Gastroesophageal sphincter (tissue), 4 donors: ENCODE results near the gene VEGFA. TPM values are rescaled to one million over a fixed set of nuclear protein-coding genes. Genes with fewer than 3 reads are reported as not detected.

Source experiments
- ATAC-seq: fragments of 150-250 bp; one replicate; pipeline ENCODE4 v1.9.1; 2016; ENCODE audit warnings: mild to moderate bottlenecking, moderate library complexity
- H3K27ac ChIP-seq, 4 donors: fragments of 200-600 bp; sonication (generic) in 3 of 4; 1 replicate in 3 of 4; 2 replicates in 1 of 4; pipeline ENCODE4 v1.5.1; 2016 to 2019
- H3K27me3 ChIP-seq: fragments of 200-600 bp; sonication (generic); one replicate; pipeline ENCODE4 v1.5.1; 2019
- H3K36me3 ChIP-seq, 2 donors: fragments of 200-600 bp; sonication (generic); one replicate each; pipeline ENCODE4 v1.5.1; 2019; ENCODE audit warnings: control low read depth in 1 of 2
- H3K4me1 ChIP-seq, 3 donors: fragments of 200-600 bp; sonication (generic); 1 replicate in 2 of 3; 2 replicates in 1 of 3; pipeline ENCODE4 v1.5.1; 2016 to 2019; ENCODE audit warnings: control low read depth in 2 of 3
- H3K4me3 ChIP-seq, 2 donors: fragments of 200-600 bp; sonication (generic); one replicate each; pipeline ENCODE4 v1.5.1; 2019; ENCODE audit warnings: mild to moderate bottlenecking in 1 of 2, moderate library complexity in 1 of 2
- H3K9me3 ChIP-seq, 3 donors: fragments of 200-600 bp; sonication (generic); one replicate each; pipeline ENCODE4 v1.5.1; 2017 to 2019; ENCODE audit warnings: control low read depth in 2 of 3
- CTCF ChIP-seq, 4 experiments: fragments of 200-600 bp in 2 of 4; fragments of 450-650 bp in 2 of 4; sonication (generic) in 1 of 4; IDR thresholded peaks; one replicate each; pipeline ENCODE4 v1.5.1; 2017 to 2019; ENCODE audit warnings: antibody characterized with exemption in 4 of 4, mild to moderate bottlenecking in 2 of 4, moderate library complexity in 2 of 4
- EP300 ChIP-seq: sonication (generic); formaldehyde crosslinking; IDR thresholded peaks from one replicate; pipeline ENCODE4 v1.6.1; 2017; ENCODE audit warnings: antibody characterized with exemption, mild to moderate bottlenecking
- POLR2A ChIP-seq, 2 donors: fragments of 450-650 bp; IDR thresholded peaks; one replicate each; pipeline ENCODE4 v1.6.1; 2017; ENCODE audit warnings: antibody characterized with exemption in 2 of 2, mild to moderate bottlenecking in 2 of 2, moderate library complexity in 1 of 2
- POLR2AphosphoS5 ChIP-seq: sonication (generic); formaldehyde crosslinking; IDR thresholded peaks from one replicate; pipeline ENCODE4 v1.6.1; 2017; ENCODE audit warnings: antibody characterized with exemption
- WGBS, 2 donors: methylation state at CpG; one replicate each; pipeline ENCODE4 v1.1.5; 2018; ENCODE audit warnings: low coverage in 1 of 2; 5-methylcytosine and 5-hydroxymethylcytosine counted together
- total RNA-seq, 4 donors: library from RNA; depleted of rRNA; stranded (reverse); fragments of >200 nt; gene quantifications; one replicate each; pipeline ENCODE4 v1.1.0, GENCODE V29; 2016

VEGFA gene
- total RNA-seq, 4 donors from 2014 or later, result 32.2 to 66.2 (median 40.1) TPM

DNA sequence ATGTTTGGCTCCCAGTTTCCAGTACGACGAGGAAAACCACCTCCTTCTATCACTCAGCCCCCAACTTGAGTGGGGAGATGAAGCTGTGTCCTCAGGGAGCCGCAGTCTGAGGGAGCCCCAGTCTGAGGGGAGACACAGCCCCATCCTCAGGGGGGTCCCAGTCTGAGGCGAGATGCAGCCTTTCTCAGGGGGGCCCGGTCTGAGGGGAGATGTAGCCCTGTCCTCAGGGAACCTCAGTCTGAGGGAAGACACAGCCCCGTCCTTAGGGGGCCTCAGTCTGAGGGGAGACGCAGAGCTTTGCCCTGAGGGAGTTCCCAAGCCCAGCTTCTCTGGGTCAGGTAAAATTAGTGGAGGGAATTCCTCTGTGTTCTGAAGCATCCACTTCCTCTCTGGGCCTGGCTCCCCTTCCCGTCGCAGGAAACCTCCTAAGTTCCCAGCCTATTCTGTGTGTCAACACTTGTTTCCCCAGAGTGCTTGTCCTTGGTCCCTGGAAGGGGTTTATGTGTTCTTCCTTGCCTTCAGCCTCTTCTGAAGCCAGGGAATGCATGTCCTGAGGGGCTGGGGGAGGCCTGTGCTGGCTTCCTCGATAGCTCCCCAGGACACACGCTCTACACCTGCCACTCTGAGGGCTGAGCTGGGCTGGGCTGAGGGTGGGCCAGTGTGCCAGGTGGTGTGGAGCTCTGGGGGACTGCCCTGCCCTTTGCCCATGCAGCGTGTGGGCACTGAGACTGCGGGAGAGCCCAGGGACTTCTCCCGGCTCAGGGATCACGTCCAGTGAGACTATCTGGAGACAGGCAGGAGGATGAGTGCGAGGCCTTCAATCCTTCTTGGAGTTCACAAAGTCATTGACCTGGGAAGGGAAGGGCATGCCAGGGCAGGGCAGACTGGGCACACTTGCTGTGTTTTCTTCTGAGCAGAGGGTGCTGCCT is 55.4 kb downstream of the VEGFA start:
- no peaks in the 10 kb centered on the region for H3K36me3 ChIP-seq
- H3K27ac ChIP-seq, result no peak overlapping the region
- H3K4me3 ChIP-seq, result no peak overlapping the region
- no peaks in the 10 kb centered on the region for H3K27me3 ChIP-seq
- H3K4me1 ChIP-seq, result no peaks in the 10 kb centered on the region
- no peak for ATAC-seq
- TF ChIP-seq POLR2A (IDR thresholded peaks at IDR 0.05), result no peak
- no peak for TF ChIP-seq CTCF (IDR thresholded peaks at IDR 0.05)
- TF ChIP-seq EP300, result no peak
- TF ChIP-seq POLR2AphosphoS5, result no peak
- 76% methylated on average over 3 of the region's 16 CpGs; no CpG with 5 or more reads in 1 of the 2 donors for WGBS, 2 donors
- H3K9me3 ChIP-seq, result no peaks in the 10 kb centered on the region

DNA sequence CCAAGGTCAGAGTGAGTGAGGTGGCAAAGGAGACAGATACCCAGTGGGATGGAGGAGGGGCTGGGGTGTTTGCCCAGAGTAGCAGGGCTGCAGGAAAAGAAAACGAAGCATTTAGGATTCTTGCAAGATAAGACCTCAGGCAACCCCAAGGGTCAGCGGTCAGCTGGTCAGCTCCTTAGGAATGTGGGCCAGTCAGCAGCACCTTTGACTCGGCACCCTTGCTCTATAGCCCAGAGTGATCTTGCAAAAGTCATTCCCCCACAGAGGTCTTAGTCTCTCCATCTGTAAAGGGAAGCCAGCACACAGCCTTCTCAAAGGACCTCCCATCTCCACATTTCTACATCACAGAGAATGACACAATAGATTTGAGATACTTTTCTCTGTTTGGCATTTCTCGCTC is 56.7 kb downstream of the VEGFA start:
- no peaks in the 10 kb centered on the region for H3K4me1 ChIP-seq
- H3K9me3 ChIP-seq, result no peaks in the 10 kb centered on the region
- no peak for ATAC-seq
- WGBS, 2 donors, result 80 to 88% methylated on average over 2 to 3 of the region's 4 CpGs
- H3K27me3 ChIP-seq, result peaks cover 4% of the 10 kb centered on the region
- TF ChIP-seq POLR2A (IDR thresholded peaks at IDR 0.05) (no peak), POLR2AphosphoS5 (no peak), CTCF (IDR thresholded peaks at IDR 0.05) (no peak), EP300 (no peak)
- no peaks in the 10 kb centered on the region for H3K36me3 ChIP-seq
- H3K4me3 ChIP-seq, result no peak overlapping the region
- H3K27ac ChIP-seq, result no peak overlapping the region

DNA sequence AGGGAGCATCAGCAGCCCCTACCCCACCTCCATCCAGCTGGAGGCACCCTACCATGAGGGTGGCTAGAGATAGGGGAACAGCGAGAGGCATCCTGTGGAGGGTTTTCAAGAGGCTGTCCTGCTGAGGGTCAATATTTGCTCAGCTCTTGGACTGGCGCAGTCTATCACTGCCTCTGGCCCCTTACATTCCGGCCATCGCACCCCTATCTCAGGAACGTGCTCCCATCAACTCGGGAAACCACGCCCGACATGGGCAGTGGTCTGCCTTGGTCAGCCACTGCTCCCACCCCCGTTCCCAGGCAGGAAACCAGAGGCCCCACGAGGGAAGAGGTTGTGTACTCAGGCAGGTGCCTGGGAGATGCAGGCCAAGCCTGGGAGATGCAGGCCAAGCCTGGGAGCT is 57.9 kb downstream of the VEGFA start:
- Histone ChIP-seq H3K27me3 (peaks cover 4% of the 10 kb centered on the region), H3K4me1 (no peaks in the 10 kb centered on the region), H3K27ac (no peak overlapping the region), H3K36me3 (no peaks in the 10 kb centered on the region), H3K9me3 (no peaks in the 10 kb centered on the region), H3K4me3 (no peak overlapping the region)
- TF ChIP-seq POLR2A (IDR thresholded peaks at IDR 0.05) (no peak), POLR2AphosphoS5 (no peak), CTCF (IDR thresholded peaks at IDR 0.05) (no peak), EP300 (no peak)
- WGBS, 2 donors, result 100% methylated on average over 6 of the region's 10 CpGs; no CpG with 5 or more reads in 1 of the 2 donors
- no peak for ATAC-seq

- no peak overlapping the region for H3K27ac ChIP-seq
- WGBS, 2 donors, result 90 to 93% methylated on average over 2 of the region's 4 CpGs
- ATAC-seq, result no peak
- no peaks in the 10 kb centered on the region for H3K4me1 ChIP-seq
- H3K27me3 ChIP-seq, result peaks cover 4% of the 10 kb centered on the region
- no peak overlapping the region for H3K4me3 ChIP-seq
- H3K36me3 ChIP-seq, result no peaks in the 10 kb centered on the region
- no peak for TF ChIP-seq CTCF (IDR thresholded peaks at IDR 0.05)
- no peak for TF ChIP-seq EP300
- no peak for TF ChIP-seq POLR2AphosphoS5
- no peak for TF ChIP-seq POLR2A (IDR thresholded peaks at IDR 0.05)
- no peaks in the 10 kb centered on the region for H3K9me3 ChIP-seq
Measured at GRCh38 chr6:43828711-43829110, 58.7 kb downstream of the VEGFA start.

- Histone ChIP-seq H3K36me3 (no peaks in the 10 kb centered on the region), H3K9me3 (no peaks in the 10 kb centered on the region), H3K27ac (no peak overlapping the region), H3K4me1 (no peaks in the 10 kb centered on the region), H3K27me3 (peaks cover 4% of the 10 kb centered on the region), H3K4me3 (no peak overlapping the region)
- TF ChIP-seq POLR2AphosphoS5 (no peak), POLR2A (IDR thresholded peaks at IDR 0.05) (no peak), EP300 (no peak), CTCF (IDR thresholded peaks at IDR 0.05) (no peak)
- 75 to 82% methylated on average over 6 to 7 of the region's 7 CpGs for WGBS, 2 donors
- no peak for ATAC-seq
Measured at GRCh38 chr6:43829470-43829869, 59.5 kb downstream of the VEGFA start.
